Liver (tissue), 3 donors: ENCODE measurements around the gene KIF6.

Source experiments
- GABPA ChIP-seq, 2 donors: IDR thresholded peaks in 1 of 2; conservative IDR thresholded peaks in 1 of 2; 2 replicates each; pipeline ENCODE4 v1.6.1; 2016; ENCODE audit warnings: antibody characterized with exemption in 2 of 2, mild to moderate bottlenecking in 1 of 2, moderate library complexity in 1 of 2
- JUND ChIP-seq, 2 donors: IDR thresholded peaks; 2 replicates each; pipeline ENCODE4 v1.6.1; 2016; ENCODE audit warnings: antibody characterized with exemption in 2 of 2
- RAD21 ChIP-seq, 2 donors: IDR thresholded peaks; 2 replicates each; pipeline ENCODE4 v1.6.1; 2016; ENCODE audit warnings: antibody characterized with exemption in 2 of 2, mild to moderate bottlenecking in 2 of 2
- SP1 ChIP-seq: IDR thresholded peaks from 2 replicates; pipeline ENCODE4 v1.6.1; 2018; ENCODE audit warnings: antibody characterized with exemption, mild to moderate bottlenecking
- TAF1 ChIP-seq: conservative IDR thresholded peaks from 2 replicates; pipeline ENCODE4 v1.6.1; 2016; ENCODE audit warnings: antibody characterized with exemption, mild to moderate bottlenecking
- TF ChIP-seq, protein P1 (sequence below): fragments of 150-350 bp; IDR thresholded peaks from 2 replicates; pipeline ENCODE4 v1.5.1; 2017; ENCODE audit warnings: improper control_type of control experiment, low read depth, low read length; ENCODE audit not compliant: missing input control
- TF ChIP-seq, protein P2 (sequence below): IDR thresholded peaks from 2 replicates; pipeline ENCODE4 v1.6.1; 2016; ENCODE audit warnings: antibody characterized with exemption, mild to moderate bottlenecking
- donor health status: healthy.
- donor health status: healthy.

DNA sequence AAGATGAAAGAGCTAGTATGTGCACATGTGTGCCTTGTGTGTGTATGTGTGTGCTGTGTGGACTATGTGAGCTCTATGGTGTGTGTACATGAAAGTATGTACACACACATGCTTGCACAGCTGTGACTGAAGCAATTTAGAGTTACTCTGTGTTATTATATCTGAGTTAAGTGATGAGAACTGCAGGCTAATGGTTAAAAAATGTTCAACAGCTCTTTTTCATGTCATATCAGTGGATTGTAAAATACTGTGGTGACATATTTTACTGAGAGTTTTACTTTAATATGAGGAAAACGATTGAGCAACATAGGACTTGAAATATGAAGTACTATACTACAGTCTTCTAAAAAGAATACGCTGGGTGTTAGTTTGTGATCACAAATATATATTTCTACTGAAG is 207.0 kb downstream of the KIF6 start:
- TF ChIP-seq, protein P1, sequence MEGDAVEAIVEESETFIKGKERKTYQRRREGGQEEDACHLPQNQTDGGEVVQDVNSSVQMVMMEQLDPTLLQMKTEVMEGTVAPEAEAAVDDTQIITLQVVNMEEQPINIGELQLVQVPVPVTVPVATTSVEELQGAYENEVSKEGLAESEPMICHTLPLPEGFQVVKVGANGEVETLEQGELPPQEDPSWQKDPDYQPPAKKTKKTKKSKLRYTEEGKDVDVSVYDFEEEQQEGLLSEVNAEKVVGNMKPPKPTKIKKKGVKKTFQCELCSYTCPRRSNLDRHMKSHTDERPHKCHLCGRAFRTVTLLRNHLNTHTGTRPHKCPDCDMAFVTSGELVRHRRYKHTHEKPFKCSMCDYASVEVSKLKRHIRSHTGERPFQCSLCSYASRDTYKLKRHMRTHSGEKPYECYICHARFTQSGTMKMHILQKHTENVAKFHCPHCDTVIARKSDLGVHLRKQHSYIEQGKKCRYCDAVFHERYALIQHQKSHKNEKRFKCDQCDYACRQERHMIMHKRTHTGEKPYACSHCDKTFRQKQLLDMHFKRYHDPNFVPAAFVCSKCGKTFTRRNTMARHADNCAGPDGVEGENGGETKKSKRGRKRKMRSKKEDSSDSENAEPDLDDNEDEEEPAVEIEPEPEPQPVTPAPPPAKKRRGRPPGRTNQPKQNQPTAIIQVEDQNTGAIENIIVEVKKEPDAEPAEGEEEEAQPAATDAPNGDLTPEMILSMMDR: no peak
- TF ChIP-seq JUND (IDR thresholded peaks at IDR 0.05) (no peak), GABPA (IDR thresholded peaks at IDR 0.05 in 1 of 2, conservative IDR thresholded peaks at IDR 0.05 in 1 of 2) (no peak), SP1 (no peak), RAD21 (IDR thresholded peaks at IDR 0.05) (no peak), TAF1 (no peak)
- TF ChIP-seq, protein P2, sequence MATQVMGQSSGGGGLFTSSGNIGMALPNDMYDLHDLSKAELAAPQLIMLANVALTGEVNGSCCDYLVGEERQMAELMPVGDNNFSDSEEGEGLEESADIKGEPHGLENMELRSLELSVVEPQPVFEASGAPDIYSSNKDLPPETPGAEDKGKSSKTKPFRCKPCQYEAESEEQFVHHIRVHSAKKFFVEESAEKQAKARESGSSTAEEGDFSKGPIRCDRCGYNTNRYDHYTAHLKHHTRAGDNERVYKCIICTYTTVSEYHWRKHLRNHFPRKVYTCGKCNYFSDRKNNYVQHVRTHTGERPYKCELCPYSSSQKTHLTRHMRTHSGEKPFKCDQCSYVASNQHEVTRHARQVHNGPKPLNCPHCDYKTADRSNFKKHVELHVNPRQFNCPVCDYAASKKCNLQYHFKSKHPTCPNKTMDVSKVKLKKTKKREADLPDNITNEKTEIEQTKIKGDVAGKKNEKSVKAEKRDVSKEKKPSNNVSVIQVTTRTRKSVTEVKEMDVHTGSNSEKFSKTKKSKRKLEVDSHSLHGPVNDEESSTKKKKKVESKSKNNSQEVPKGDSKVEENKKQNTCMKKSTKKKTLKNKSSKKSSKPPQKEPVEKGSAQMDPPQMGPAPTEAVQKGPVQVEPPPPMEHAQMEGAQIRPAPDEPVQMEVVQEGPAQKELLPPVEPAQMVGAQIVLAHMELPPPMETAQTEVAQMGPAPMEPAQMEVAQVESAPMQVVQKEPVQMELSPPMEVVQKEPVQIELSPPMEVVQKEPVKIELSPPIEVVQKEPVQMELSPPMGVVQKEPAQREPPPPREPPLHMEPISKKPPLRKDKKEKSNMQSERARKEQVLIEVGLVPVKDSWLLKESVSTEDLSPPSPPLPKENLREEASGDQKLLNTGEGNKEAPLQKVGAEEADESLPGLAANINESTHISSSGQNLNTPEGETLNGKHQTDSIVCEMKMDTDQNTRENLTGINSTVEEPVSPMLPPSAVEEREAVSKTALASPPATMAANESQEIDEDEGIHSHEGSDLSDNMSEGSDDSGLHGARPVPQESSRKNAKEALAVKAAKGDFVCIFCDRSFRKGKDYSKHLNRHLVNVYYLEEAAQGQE: no peak
